Activated naive CD4-positive, alpha-beta T cell treated with anti-CD3 and anti-CD28 coated beads, Interleukin-2, amount 10 ng/mL, durations not matched to agents 7 days and 5 days (primary cell): Measurements from ENCODE around the gene CACNG6.
"Not testable (repeated sequence)": the region's sequence is repeated elsewhere in the genome, so short reads cannot be mapped to it uniquely, and the experiment has no call there.

Experiments used
- CTCF ChIA-PET: fragments of 350-600 bp; sonication (Branson Sonifier 250); formaldehyde crosslinking; loops from one replicate; lab custom pipeline; 2021; ENCODE audit warnings: antibody characterized with exemption; lab: Charles Lee
- DNase-seq: peaks from one replicate; pipeline ENCODE4 v3.0.0-alpha.2; 2020
- H3K27ac Mint-ChIP-seq: one replicate; pipeline ENCODE4 v1.8.0; 2021; ENCODE audit warnings: mild to moderate bottlenecking, moderate library complexity, mixed read lengths
- H3K27me3 Mint-ChIP-seq: one replicate; pipeline ENCODE4 v1.8.0; 2021; ENCODE audit warnings: mild to moderate bottlenecking, mixed read lengths
- H3K36me3 Mint-ChIP-seq: one replicate; pipeline ENCODE4 v1.8.0; 2021; ENCODE audit warnings: mixed read lengths
- H3K4me1 Mint-ChIP-seq: one replicate; pipeline ENCODE4 v1.8.0; 2021; ENCODE audit warnings: mixed read lengths
- H3K4me3 Mint-ChIP-seq: one replicate; pipeline ENCODE4 v1.8.0; 2021; ENCODE audit warnings: mild to moderate bottlenecking, moderate library complexity, mixed read lengths
- H3K9me3 Mint-ChIP-seq: one replicate; pipeline ENCODE4 v1.8.0; 2021; ENCODE audit warnings: mixed read lengths

Gene CACNG6

DNA sequence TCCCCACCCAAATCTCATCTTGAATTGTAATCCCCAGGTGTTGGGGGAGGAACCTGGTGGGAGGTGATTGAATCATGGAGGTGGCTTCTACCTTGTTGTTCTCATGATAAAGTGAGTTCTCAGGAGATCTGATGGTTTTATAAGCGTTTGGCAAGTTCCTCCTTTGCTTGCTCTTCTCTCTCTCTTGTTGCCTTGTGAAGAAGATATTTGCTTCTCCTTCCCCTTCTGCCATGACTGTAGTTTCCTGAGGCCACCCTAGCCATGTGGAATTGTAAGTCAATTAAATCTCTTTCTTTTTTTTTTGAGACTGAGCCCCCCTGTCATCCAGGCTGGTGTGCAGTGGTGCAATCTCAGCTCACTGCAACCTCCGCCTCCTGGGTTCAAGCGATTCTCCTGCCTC is 37.9 kb downstream of the CACNG6 start:
- Mint-ChIP-seq H3K27ac (no peak overlapping the region), H3K9me3 (no peaks in the 10 kb centered on the region), H3K36me3 (no peaks in the 10 kb centered on the region), H3K4me3 (no peak overlapping the region), H3K27me3 (peaks cover 5% of the 10 kb centered on the region), H3K4me1 (no peaks in the 10 kb centered on the region)
- CTCF ChIA-PET, result interaction anchor here (0.8 to 2.2 kb wide), 10 partner anchors 10 to 238 kb away, joined by 3 to 23 read pairs (median 4); no protein-coding TSS in a partner anchor
- DNase-seq, result no peak

DNA sequence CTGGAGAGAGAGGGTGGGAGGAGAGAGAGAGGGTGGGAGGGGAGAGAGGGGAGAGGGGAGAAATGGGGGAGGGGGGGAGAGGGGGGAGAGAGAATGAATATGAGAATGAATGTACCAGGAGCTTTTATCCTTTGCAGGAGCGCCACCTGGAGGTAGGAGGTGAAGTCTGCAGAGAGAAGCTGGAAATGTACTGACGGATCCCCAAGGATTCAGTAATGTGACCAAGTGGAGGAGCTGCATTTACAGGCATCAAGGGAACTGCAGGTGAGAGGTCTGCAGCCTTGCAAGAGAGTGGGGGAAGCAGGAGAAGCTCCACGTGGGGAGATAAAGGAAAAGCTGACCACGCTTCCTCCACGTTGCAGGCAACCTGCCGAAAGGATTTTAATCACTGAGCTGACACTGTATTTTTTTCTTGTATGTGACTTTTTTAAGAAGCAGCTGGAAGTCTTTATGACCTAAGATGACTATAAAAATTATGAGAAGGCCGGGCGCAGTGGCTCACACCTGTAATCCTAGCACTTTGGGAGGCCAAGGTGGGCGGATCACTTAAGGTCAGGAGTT is 38.6 kb downstream of the CACNG6 start:
- no peak overlapping the region for H3K27ac Mint-ChIP-seq
- H3K4me3 Mint-ChIP-seq, result no peak overlapping the region
- peak; percentile 72 for DNase-seq
- peaks cover 5% of the 10 kb centered on the region for H3K27me3 Mint-ChIP-seq
- no peaks in the 10 kb centered on the region for H3K36me3 Mint-ChIP-seq
- H3K9me3 Mint-ChIP-seq, result no peaks in the 10 kb centered on the region
- CTCF ChIA-PET, result interaction anchor here (0.7 to 2.2 kb wide), 15 partner anchors 9 to 335 kb away, joined by 3 to 23 read pairs (median 4); partner anchors contain the start of gene LAIR1
- H3K4me1 Mint-ChIP-seq, result no peaks in the 10 kb centered on the region

DNA sequence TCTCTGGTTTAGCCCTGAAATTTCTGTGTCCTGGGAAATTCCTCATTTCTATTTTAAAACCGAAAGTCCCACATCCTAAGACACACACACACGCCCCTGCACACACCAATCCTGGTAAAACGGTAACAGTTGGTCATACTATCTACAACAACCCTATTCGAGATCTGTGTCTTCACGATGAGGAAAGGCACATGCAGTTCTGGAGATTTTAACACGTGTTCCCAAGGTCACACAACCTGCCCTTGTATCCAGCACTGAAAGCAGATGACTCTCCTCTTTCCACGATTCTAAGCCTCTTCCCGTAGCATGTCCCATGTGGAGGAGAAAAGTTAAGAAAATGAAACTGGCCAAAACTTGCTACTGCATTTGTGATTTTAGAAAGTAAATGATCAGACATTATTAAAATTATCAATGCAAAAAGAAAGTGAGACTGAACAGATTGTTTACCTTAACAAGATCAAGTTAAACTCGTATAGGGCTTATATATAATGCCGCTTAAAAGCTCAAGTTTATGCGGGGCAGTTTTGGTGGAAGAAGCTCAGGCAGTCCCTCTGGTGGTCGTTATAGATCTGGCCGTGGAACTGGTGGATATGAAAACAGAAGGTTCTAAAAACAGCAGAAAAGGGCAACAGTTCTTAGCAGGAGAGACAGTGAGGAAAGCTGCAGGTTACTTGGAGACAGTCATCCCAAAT is 39.6 kb downstream of the CACNG6 start:
- no peaks in the 10 kb centered on the region for H3K4me1 Mint-ChIP-seq
- no peak overlapping the region for H3K27ac Mint-ChIP-seq
- H3K4me3 Mint-ChIP-seq, result no peak overlapping the region
- CTCF ChIA-PET, result interaction anchor here (1.0 kb wide), 1 partner anchor 238 kb away, joined by 6 read pairs; no protein-coding TSS in a partner anchor
- DNase-seq, result no peak
- no peaks in the 10 kb centered on the region for H3K36me3 Mint-ChIP-seq
- no peaks in the 10 kb centered on the region for H3K9me3 Mint-ChIP-seq
- peaks cover 5% of the 10 kb centered on the region for H3K27me3 Mint-ChIP-seq

DNA sequence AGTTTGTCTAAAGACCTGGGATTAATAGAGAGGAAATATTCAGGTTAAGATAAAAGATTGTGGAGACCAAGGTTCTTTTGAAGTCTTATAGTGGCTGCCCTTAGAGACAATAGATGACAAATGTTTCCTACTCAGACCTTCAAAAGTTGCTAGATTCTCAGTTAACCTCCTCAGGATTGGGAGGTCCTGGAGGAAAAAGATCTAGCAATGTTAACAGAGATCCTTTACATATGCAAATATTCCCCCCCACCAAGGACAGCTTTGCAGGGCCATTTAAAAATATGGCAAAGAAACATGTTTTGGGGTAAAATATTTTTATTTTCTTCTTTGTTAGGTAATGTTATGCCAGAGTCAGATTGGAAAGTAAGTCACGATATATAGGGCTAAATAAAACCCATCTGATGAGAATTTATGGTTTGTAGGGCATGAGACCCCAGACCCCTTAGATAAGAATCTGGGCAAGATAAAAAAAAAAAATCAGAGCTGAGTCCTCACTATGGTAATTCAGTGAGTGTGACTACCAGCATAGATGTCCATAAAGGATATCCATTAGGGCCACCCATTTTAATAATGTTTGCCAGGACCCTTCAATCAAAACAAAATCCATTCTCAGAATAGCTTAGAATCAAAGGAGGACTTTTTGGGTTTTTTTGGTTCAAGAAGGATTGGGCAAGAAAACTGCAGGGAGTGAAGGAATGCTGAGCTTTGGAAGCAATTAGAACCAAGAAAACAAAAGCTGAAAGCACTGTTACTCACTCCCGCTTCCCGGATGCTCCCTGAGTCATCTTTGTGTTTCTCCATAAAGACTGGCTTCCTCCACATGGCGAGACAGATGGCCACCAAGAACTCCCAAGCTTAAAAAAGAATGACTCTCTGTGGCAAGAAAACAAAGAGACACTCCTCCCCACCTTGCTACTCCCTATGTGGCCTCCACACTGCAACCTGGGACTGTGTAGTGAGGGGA is 44.1 kb downstream of the CACNG6 start:
- DNase-seq, result no peak
- H3K4me3 Mint-ChIP-seq, result no peak overlapping the region
- CTCF ChIA-PET, result no interaction called here
- no peaks in the 10 kb centered on the region for H3K9me3 Mint-ChIP-seq
- no peaks in the 10 kb centered on the region for H3K36me3 Mint-ChIP-seq
- H3K27me3 Mint-ChIP-seq, result no peaks in the 10 kb centered on the region
- H3K27ac Mint-ChIP-seq, result no peak overlapping the region
- no peaks in the 10 kb centered on the region for H3K4me1 Mint-ChIP-seq

DNA sequence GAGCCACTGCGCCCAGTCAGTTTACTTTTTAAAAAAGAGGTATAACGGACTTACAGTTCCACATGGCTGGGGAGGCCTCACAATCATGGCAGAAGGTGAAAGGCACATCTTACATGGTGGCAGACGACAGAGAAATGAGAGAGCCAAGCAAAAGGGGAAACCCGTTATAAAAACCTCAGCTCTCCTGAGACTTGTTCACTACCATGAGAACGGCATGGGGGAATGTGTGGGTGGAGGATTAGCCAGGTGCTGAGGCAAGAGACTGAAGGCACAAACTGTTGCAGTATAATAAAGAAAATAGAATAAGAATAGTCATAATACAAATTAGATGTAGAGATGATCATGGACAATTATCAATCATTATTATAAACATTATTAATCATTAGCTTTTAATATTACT is 45.1 kb downstream of the CACNG6 start:
- DNase-seq, H3K4me3 Mint-ChIP-seq, H3K36me3 Mint-ChIP-seq, H3K4me1 Mint-ChIP-seq, H3K9me3 Mint-ChIP-seq, H3K27ac Mint-ChIP-seq, H3K27me3 Mint-ChIP-seq: not testable (repeated sequence)
- CTCF ChIA-PET, result interaction anchor here (0.6 kb wide), 1 partner anchor 836 kb away, joined by 3 read pairs; no protein-coding TSS in a partner anchor

DNA sequence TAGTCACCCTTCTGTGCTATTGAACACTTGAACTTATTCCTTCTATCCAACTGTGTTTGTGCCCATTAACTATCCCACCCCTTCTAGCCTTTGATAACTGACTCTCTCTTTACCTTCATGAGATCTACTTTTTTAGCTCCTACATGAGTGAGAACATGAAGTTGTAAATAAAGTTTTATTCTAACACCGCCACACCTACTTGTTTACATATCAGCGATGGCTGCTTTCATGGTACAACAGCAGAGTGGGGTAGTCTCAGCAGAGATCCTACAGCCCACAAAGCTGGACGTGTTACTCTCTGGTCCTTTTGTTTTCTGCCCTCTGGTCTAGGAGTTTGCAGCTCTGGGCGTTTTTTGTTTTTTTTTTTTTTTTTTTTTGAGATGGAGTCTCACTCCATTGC is 48.6 kb downstream of the CACNG6 start:
- Mint-ChIP-seq H3K27me3 (peaks cover 8% of the 10 kb centered on the region), H3K4me1 (no peaks in the 10 kb centered on the region), H3K36me3 (no peaks in the 10 kb centered on the region), H3K9me3 (no peaks in the 10 kb centered on the region), H3K4me3 (no peak overlapping the region), H3K27ac (no peak overlapping the region)
- CTCF ChIA-PET, result interaction anchor here (2.5 kb wide), 1 partner anchor 11 kb away, joined by 9 read pairs; no protein-coding TSS in a partner anchor
- DNase-seq, result no peak

DNA sequence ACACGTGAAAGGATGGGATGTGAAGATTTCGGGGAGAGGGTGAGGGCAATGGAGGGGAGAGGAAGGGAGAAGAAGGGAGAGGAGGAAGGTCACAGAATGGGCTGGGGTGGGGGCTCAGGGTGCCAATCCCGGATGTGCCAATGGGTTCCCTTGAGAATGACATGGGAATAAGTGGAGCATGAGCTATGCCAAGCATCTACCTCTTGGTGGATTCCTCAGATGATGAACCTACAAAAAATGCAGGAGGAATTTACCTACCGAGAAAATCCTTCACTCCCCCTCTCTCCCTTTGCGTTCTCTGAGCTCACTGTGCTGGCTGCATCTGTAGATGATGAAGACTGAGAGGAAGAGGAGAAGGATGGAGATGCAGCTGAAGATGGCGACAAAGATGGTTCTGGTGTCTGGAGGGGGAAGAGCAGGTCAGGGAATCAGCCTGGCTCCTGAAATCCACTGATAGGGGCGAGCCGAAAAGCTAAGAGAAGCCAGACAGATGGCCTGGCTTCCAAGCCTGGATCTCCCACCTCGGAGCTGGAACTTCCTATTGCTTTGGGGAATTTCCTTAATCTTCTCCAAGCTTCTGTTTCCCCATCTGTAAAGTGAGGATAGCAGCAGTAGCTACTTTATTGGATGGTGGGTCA is 50.7 kb downstream of the CACNG6 start:
- peaks cover 8% of the 10 kb centered on the region for H3K27me3 Mint-ChIP-seq
- CTCF ChIA-PET, result interaction anchor here (1.1 kb wide), 1 partner anchor 249 kb away, joined by 3 read pairs; no protein-coding TSS in a partner anchor

DNA sequence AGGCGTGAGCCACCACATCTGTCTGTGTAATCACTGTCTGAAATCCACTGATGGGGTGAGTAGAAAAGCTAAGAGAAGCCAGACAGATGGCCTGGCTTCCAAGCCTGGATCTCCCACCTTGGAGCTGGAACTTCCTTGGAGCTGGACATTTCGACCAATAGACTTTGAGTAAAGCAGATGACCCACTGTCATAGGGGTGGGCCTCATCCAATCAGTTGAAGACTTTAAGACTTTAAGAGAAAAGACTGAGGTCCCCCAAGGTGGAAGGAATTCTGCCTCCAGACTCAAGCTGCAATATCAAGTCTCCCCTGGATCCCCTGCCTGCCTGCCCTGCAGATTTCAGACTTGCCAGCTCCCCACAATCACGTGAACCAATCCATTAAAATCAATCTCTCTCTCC is 51.6 kb downstream of the CACNG6 start:
- no peak for DNase-seq
- Mint-ChIP-seq H3K4me1 (no peaks in the 10 kb centered on the region), H3K4me3 (no peak overlapping the region), H3K27ac (no peak overlapping the region), H3K27me3 (peaks cover 8% of the 10 kb centered on the region), H3K9me3 (no peaks in the 10 kb centered on the region), H3K36me3 (no peaks in the 10 kb centered on the region)
- CTCF ChIA-PET, result interaction anchor here (0.6 to 1.1 kb wide), 2 partner anchors 13 to 250 kb away, joined by 3 to 4 read pairs; no protein-coding TSS in a partner anchor

More for the DNA sequence above, 50.7 kb downstream of the CACNG6 start:
- Mint-ChIP-seq H3K4me3 (no peak overlapping the region), H3K9me3 (no peaks in the 10 kb centered on the region), H3K36me3 (no peaks in the 10 kb centered on the region), H3K4me1 (no peaks in the 10 kb centered on the region), H3K27ac (no peak overlapping the region)
- DNase-seq, result no peak

DNA sequence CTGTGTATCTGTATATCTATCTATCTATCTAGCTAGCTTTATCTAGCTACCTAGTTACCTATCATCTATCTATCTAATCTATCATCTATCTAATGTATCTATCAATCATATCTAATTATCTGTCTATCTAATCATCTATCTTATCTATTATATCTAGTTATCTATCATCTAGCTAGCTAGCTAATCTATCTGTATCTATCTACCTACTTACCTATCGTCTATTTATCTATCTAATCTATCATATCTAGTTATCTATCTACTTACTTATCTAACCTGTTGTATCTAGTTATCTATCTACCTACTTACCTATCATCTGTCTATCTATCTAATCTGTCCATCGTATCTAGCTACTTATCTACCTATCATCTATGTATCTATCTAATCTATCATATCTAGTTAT is 54.3 kb downstream of the CACNG6 start:
- DNase-seq, result no peak
- CTCF ChIA-PET, result no interaction called here
- peaks cover 8% of the 10 kb centered on the region for H3K27me3 Mint-ChIP-seq
- no peak overlapping the region for H3K27ac Mint-ChIP-seq
- H3K4me1 Mint-ChIP-seq, result no peaks in the 10 kb centered on the region
- H3K36me3 Mint-ChIP-seq, result no peaks in the 10 kb centered on the region
- no peak overlapping the region for H3K4me3 Mint-ChIP-seq
- H3K9me3 Mint-ChIP-seq, result no peaks in the 10 kb centered on the region

DNA sequence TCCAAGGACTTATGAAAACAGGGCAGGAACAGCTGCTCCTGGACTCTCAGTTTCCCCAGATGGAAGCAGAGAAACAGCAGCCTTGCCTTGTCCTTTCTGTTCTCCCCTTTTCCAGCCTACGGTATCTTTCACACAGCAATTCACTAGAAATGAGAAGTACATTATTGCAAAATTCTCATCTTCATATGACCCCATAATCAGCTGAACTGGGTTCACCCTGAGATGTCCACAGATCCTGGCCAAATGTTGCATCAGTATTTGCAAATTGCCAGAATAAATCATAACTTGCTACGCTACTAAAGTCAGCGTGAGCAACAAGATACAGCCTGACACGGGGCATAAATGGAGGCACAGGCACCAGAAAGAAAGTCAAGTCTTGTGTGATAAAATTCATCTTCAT is 56.2 kb downstream of the CACNG6 start:
- no peaks in the 10 kb centered on the region for H3K9me3 Mint-ChIP-seq

More for the DNA sequence above, 56.2 kb downstream of the CACNG6 start:
- no peak overlapping the region for H3K27ac Mint-ChIP-seq
- peaks cover 4% of the 10 kb centered on the region for H3K27me3 Mint-ChIP-seq
- CTCF ChIA-PET, result no interaction called here
- H3K36me3 Mint-ChIP-seq, result no peaks in the 10 kb centered on the region
- no peak for DNase-seq
- no peaks in the 10 kb centered on the region for H3K4me1 Mint-ChIP-seq
- H3K4me3 Mint-ChIP-seq, result no peak overlapping the region
